Measurements from ENCODE around the gene C1QL4.

- TF ChIP-seq CTCF (conservative IDR thresholded peaks at IDR 0.05 in 1 of 2, IDR thresholded peaks at IDR 0.05 in 1 of 2; ENCODE audit: low read depth in 1 of 2, low read length in 2 of 2) (peak; percentile 20 to 56), EZH2 (IDR thresholded peaks at IDR 0.05; ENCODE audit: low read length, missing control alignments) (no peak)
Observed at GRCh38 chr12:49357103-49357678, 20.2 kb upstream of the C1QL4 start.

Measured in fibroblast of lung (primary cell).